GM12891 (cell line): Measurements from ENCODE around the gene CPM.

Source experiments
- PAX5 ChIP-seq: IDR thresholded peaks from 2 replicates; pipeline ENCODE4 v1.6.1; 2011; ENCODE audit warnings: low read length, moderate library complexity, mild to moderate bottlenecking; ENCODE audit not compliant: insufficient read depth, severe bottlenecking
- POLR2A ChIP-seq: IDR thresholded peaks from 2 replicates; pipeline ENCODE4 v1.6.1; 2011; ENCODE audit warnings: low read depth, low read length, control low read depth
- POLR2AphosphoS5 ChIP-seq: IDR thresholded peaks from 2 replicates; pipeline ENCODE4 v1.6.1; 2011; ENCODE audit warnings: low read depth, low read length, control low read depth
- POU2F2 ChIP-seq: IDR thresholded peaks from 2 replicates; pipeline ENCODE4 v1.6.1; 2011; ENCODE audit warnings: low read depth, mild to moderate bottlenecking, control low read depth, low read length, moderate library complexity
- SPI1 ChIP-seq: IDR thresholded peaks from 2 replicates; pipeline ENCODE4 v1.6.1; 2011; ENCODE audit warnings: low read depth, low read length, control low read depth
- TAF1 ChIP-seq: IDR thresholded peaks from 2 replicates; pipeline ENCODE4 v1.6.1; 2011; ENCODE audit warnings: low read depth, low read length, control low read depth

DNA sequence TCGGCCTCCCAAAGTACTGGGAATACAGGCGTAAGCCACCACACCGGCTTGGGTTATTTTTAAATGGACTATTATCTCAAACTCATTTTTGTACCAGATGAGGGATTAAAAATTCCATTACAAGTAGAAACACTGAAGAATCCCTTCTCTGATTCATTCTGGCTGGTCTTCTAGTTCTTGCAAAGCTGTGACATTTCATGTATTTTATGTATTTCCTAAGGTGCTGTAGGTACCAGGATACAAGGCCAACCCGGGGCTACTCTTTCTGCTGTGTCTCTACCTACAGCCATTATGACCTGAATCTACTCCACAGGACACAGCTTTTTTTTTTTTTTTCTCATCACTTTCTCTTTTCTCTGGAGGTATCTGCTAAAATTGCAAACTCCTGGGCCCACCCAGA is 24.9 kb downstream of the CPM start:
- no peak for TF ChIP-seq POLR2A
- no peak for TF ChIP-seq POLR2AphosphoS5
- no peak for TF ChIP-seq TAF1
- TF ChIP-seq SPI1: no peak
- no peak for TF ChIP-seq PAX5
- TF ChIP-seq POU2F2: no peak
